ENCODE measurements around the gene SCT. TPM values are rescaled to one million over a fixed set of nuclear protein-coding genes. Genes with fewer than 3 reads are reported as not detected.
A peak's percentile ranks its signal among the peaks of the same experiment; 100 is the strongest.

The SCT gene
- total RNA-seq, 6 donors from 2014 or later, result 0.72 TPM; not detected in 5

GRCh38 chr11:636511-637332, 9.7 kb upstream of the SCT start, which contains the start of gene DRD4:
TSS of gene DRD4 (plus strand) at chr11:637269. CDS start at chr11:637305, 36 bp downstream.
- 20 to 28% methylated on average over 37 to 64 of the region's 100 CpGs for WGBS, 2 donors
- peak in 1 of 2 donors; percentile 72 for ATAC-seq (ENCODE audit: low FRiP score in 2 of 2)

DNA sequence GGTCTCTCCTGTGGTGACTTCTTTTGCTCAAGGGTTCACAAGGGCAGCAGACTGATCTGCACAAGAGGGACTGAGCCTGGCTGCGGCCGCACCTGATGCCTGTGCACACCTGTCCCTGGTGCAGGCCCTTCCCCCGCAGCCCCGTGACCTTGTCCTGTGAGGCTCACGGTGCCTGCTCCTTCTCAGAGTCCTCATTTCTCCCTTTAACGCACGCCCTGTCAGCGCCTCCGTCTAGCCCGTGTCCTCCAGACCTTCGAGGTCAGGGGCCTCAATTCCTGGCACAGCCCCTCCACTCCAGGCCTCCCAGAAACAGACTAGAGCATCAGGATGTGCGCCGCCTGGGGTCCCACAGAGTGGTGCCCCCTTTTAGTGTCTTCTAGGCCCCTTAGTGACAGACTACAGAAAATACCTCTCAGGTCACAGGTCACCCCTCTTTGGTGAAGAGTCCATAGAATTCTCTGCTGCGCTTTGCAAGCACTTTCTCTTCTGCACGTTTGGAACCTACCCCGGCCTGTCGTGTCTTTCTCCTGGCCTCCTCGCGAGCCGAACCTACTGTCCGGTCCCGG, 9.0 kb upstream of the SCT start:
- H3K27me3 ChIP-seq, result peaks cover 0 to 42% (median 21%) of the 10 kb centered on the region in 4 donors
- DNase-seq, result no peak
- ATAC-seq (ENCODE audit: low FRiP score in 2 of 2), result no peak
- H3K4me1 ChIP-seq, result peaks cover 17 to 42% (median 27%) of the 10 kb centered on the region in 4 donors
- no peak overlapping the region for H3K4me3 ChIP-seq
- H3K27ac ChIP-seq, result no peak overlapping the region
- TF ChIP-seq CTCF (IDR thresholded peaks at IDR 0.05) (no peak), POLR2A (IDR thresholded peaks at IDR 0.05) (no peak), EP300 (IDR thresholded peaks at IDR 0.05) (no peak), POLR2AphosphoS5 (IDR thresholded peaks at IDR 0.05) (no peak)
- WGBS, 2 donors, result 76 to 79% methylated on average over 13 to 22 of the region's 22 CpGs
- H3K9me3 ChIP-seq, result no peaks in the 10 kb centered on the region
- H3K36me3 ChIP-seq, result no peaks in the 10 kb centered on the region

More at GRCh38 chr11:636511-637332, 9.7 kb upstream of the SCT start, which contains the start of gene DRD4:
- TF ChIP-seq POLR2AphosphoS5 (IDR thresholded peaks at IDR 0.05) (no peak), POLR2A (IDR thresholded peaks at IDR 0.05) (no peak), CTCF (IDR thresholded peaks at IDR 0.05) (no peak), EP300 (IDR thresholded peaks at IDR 0.05) (no peak)
- DNase-seq, result peak in 1 of 2 donors; percentile 89
- Histone ChIP-seq H3K9me3 (no peaks in the 10 kb centered on the region), H3K4me1 (peaks cover 17 to 42% (median 27%) of the 10 kb centered on the region in 4 donors), H3K27me3 (peaks cover 0 to 42% (median 21%) of the 10 kb centered on the region in 4 donors), H3K4me3 (peak within 1 kb of the TSS in 3 of 4 donors; percentile 28 to 35 (median 33)), H3K36me3 (peaks cover 0 to 2% (median 0%) of the 10 kb centered on the region in 4 donors), H3K27ac (no peak within 1 kb of the TSS)

- ATAC-seq (ENCODE audit: low FRiP score in 2 of 2) (no peak), DNase-seq (no peak)
- Histone ChIP-seq H3K9me3 (no peaks in the 10 kb centered on the region), H3K36me3 (no peaks in the 10 kb centered on the region), H3K4me1 (peaks cover 0 to 12% (median 1%) of the 10 kb centered on the region in 4 donors), H3K27me3 (peaks cover 0 to 14% (median 9%) of the 10 kb centered on the region in 4 donors), H3K27ac (no peak overlapping the region), H3K4me3 (no peak overlapping the region)
- no peak for TF ChIP-seq EP300 (IDR thresholded peaks at IDR 0.05)
- TF ChIP-seq POLR2A (IDR thresholded peaks at IDR 0.05), result no peak
- no peak for TF ChIP-seq CTCF (IDR thresholded peaks at IDR 0.05)
- TF ChIP-seq POLR2AphosphoS5 (IDR thresholded peaks at IDR 0.05), result no peak
- WGBS, 2 donors, result 92 to 96% methylated on average over 5 of the region's 5 CpGs
These were observed 3.9 kb upstream of the SCT start for GRCh38 chr11:630871-631270.

GRCh38 chr11:629237-629583, 2.2 kb upstream of the SCT start:
- Histone ChIP-seq H3K27ac (no peak overlapping the region), H3K9me3 (no peaks in the 10 kb centered on the region), H3K27me3 (peaks cover 0 to 15% (median 11%) of the 10 kb centered on the region in 4 donors), H3K4me1 (peaks cover 0 to 12% (median 1%) of the 10 kb centered on the region in 4 donors), H3K36me3 (no peaks in the 10 kb centered on the region), H3K4me3 (no peak overlapping the region)
- WGBS, 2 donors, result 53 to 57% methylated on average over 10 of the region's 10 CpGs
- TF ChIP-seq CTCF (IDR thresholded peaks at IDR 0.05) (no peak), POLR2A (IDR thresholded peaks at IDR 0.05) (no peak), POLR2AphosphoS5 (IDR thresholded peaks at IDR 0.05) (no peak), EP300 (IDR thresholded peaks at IDR 0.05) (no peak)
- ATAC-seq (ENCODE audit: low FRiP score in 2 of 2) (no peak), DNase-seq (no peak)

Data from upper lobe of left lung (tissue), 6 donors.